ENCODE results near the gene ZDHHC3.
"Not testable (repeated sequence)": the region's sequence is repeated elsewhere in the genome, so short reads cannot be mapped to it uniquely, and the experiment has no call there.

Gene ZDHHC3

DNA sequence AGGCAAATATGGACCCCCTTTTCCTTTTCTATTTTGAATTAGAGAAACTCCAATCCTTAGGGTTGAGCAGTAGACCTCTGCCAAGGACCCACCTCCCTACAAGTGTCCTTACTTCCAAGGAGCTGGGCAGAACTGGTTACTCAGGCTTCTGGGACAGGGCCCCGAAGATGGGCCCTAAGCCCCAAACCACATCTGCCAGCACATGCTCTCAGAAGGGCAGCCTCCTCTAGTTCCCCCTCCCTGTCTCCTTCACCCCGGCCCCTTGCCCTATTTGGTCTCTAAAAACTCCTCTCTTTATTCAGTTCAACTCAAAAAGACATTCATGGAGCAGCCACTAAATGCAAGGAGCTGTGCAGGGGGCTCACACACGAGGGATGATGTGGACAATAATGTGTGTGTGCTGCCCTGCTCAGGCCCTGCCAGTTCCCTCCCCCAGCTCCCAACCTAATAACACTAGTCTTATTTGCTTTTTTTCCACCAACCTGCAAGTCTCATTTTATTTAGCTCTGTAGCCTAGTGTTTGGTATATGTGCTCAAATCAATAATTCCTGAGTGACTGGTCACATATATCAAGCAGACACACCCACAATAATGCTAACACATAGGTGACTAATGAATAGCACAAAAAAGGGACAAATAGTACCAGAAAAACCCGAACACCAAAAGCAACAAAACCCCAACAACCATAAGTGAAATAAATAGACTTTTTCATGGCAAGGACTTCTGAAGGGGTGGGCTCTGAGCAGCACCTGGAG, 12.2 kb downstream of the ZDHHC3 start:
- no peak for DNase-seq

DNA sequence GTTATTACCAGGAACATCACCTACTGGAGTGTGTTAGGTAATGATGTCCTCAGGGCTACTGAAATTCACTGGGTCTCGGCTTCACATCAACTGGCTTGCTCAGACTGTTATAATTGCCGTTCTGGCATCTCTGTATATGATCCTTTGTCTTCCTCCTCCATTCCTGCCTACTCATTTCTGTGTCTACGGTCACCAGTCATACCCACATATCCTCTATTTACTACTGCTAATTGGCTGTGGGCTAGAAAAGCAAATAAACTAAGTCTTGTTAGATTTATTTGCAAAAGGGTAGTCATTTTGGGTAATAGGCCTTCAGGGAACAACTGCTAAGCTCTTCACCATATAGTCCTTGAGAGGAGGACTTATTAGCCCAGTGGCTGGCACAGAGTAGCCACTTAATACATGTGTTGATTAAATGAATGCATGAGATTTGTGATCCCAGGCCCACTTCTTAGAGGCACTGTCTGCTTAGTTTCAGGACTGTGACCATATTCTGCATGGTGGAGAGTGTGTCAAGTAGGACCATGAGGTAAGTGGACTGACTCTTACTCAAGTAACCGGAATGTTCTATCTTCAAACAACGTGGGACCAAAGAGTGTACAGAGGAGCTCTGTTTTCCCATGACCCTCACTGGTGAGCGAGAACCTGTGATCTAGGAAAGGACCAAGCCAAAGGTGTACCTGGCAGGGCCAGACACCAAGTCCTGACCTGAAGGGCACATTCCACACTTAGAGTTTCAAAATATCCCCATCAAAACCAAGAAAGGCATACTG, 13.2 kb downstream of the ZDHHC3 start:
- DNase-seq: no peak

DNA sequence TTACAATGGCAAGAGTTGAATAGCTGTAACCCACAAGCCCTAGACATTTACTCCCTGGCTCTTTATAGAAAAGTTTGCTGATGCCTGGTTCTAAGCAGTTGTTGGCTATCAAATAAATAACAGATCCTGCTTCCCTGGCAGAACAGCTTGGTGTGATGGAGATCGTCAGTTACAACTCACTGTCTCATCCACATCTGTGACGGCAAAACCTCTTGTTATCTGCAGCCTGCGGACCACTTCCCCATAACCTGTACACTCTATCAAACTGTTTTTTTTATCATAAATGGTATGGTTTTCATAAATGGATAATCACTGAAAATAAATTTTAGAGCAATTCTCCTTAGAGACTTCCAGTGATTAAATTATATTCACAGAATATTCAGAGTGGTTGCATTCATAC, 14.1 kb downstream of the ZDHHC3 start:
- DNase-seq: no peak

DNA sequence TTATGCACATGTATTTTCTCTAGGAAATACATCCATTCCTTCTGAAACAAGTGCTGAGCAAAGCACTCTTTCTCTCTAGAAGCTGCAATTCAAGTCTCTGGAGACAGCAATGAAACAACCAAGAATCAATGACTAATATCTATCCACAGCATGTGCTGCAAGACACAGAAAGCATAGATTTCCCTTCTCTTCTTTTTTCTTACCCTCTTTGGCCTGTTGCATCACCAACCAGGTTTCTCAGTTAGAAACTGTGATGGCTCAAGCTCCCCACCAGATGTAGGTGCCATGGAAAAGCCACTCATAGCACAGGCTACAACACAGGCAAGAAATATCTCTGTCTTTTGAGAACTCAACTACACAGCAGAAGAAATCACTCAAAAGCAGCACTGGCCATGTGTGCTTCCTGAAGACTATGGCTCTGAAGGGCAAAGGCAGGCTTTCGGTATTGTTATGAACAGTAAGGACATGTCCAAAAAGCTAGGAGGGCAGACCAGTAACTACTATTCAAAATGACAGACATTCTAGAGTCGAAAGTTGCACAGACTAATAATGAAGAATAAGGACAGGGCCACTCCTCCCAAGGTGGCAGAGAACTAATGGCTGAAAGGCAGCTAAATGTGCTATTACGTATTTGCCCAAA, 15.5 kb downstream of the ZDHHC3 start:
- DNase-seq: no peak

- DNase-seq: no peak
These were observed 17.6 kb downstream of the ZDHHC3 start for GRCh38 chr3:44958386-44958785.

GRCh38 chr3:44957986-44958385, 18.0 kb downstream of the ZDHHC3 start:
- DNase-seq: no peak

GRCh38 chr3:44955917-44956316, 20.1 kb downstream of the ZDHHC3 start:
- no peak for DNase-seq

DNA sequence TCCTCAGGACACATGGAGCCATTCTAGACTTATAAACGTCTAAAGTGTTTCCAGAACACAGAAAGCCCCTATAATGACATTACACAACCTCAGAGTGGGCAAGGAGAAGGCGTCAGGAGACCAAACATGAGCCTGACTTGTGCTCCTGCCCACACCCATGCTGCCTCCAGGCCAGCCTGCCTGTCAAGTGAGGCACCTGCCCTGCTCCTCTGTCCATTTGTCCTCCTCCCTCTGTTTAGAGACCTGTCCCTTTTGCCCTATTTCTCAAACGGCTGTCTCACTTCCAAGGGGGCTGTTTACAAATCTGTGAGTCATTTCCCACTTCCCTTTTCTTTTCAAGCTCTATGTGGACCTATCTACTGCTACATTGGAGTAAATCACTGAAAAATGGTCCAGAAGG, 21.0 kb downstream of the ZDHHC3 start:
- no peak for DNase-seq

DNA sequence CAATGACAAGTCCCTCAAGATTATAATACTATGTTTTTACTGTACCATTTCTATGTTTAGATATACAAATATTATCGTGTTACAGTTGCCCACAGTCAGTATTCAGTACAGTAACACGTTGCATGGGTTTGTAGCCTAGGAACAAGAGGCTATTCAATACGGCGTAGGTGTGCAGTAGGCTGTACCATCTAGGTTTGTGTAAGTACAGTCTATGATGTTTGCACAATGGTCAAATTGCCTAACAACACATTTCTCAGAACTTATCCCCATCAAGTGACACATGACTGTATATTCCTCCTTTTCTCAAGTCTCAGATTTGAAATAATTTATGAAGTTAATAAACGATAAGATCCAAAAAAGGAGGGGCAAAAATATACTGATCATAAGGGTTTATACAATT, 21.7 kb downstream of the ZDHHC3 start:
- no peak for DNase-seq

- DNase-seq: no peak
These were observed 23.3 kb downstream of the ZDHHC3 start for GRCh38 chr3:44952689-44953088.

- no peak for DNase-seq
These were observed 25.7 kb downstream of the ZDHHC3 start for GRCh38 chr3:44950275-44950734.

DNA sequence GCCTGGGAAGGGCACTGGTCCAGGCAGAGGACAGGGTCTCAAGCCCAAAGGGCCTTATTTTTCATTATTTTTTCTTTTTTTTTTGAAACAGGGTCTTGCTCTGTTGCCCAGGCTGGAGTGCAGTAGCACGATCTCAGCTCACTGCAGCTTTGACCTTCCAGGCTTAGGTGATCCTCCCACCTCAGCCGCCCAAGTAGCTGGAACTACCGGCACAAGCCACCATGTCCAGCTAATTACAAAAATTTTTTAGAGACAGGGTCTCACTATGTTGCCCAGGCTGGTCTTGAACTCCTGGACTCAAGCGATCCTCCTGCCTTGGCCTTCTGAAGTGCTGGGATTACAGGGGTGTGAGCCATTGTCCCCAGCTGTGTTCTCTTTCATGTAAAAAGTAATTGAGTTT, 26.2 kb downstream of the ZDHHC3 start:
- DNase-seq: not testable (repeated sequence)

DNA sequence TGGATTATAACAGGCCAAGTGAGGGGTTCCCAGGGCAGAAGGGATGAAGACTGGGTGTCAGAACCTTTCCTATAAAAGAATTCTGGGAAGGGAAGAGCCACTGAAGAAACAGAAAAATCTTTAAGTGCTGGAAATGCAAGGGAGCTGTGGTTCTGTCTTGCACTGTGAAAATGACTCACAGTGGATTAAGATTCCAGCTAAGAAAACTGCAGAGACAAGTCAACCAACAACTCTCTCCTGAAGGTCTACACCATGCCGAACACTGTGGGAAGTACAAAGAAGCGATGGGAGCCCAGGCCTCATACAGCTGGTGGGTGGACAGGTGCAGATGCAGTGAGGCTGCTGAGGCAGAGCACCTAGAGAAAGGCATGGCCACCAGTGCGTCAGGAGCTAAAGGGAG, 27.7 kb downstream of the ZDHHC3 start:
- DNase-seq: no peak

DNA sequence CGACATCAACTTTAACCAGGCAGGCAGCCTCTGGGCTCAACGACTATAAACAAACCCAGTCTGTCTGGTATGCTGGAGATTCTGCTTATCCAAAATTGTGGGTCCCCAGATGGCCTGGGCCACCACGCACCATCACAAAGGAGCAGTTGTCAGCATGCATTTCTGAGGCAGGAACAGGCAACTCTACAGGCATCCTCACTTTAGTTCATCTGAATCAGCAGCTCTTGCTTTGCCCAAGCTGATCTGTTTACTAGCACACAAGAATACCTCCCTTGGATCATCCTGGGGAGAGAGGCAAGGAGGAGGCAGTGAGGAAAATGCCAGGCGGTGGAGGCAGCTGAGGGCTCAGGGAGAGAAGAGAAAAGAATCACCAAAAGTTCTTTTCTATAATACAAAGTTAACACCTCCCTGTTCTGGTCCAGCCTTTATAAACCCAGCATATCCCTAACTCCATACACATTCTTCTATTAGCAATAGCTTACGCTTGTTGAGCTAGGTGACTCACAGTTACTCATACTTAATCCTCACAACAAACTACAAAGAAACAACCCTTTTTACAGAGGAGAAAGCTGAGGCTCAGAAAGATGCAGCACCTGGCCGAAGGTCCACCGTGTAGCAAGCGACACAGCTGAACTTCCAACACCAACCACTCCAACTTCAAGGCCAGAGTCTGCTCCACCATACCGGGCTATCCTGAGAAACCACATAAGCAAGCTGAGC, 33.6 kb downstream of the ZDHHC3 start:
- DNase-seq: no peak

GRCh38 chr3:44939581-44940036, 36.4 kb downstream of the ZDHHC3 start:
- no peak for DNase-seq

GRCh38 chr3:44932986-44933944, 42.7 kb downstream of the ZDHHC3 start:
- no peak for DNase-seq

DNA sequence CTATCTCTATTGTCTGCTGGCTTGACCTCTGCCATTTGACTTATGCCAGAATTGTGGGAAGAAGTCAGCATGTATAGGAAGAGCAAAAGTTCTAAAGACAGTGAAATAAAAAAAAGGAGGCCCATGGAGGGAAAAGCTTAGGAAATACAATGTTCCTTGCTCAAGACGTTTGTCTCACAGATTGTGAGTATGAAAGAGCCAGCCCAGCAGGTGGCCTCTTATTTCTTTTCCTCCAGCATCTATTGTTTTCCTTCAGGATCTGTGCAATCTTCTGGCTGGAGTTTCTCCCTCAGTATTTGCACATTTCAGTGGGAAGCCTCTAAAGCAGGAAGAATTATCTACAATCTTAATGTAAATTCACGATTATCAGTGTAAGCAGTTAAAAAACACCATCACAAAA, 43.7 kb downstream of the ZDHHC3 start:
- no peak for DNase-seq

DNA sequence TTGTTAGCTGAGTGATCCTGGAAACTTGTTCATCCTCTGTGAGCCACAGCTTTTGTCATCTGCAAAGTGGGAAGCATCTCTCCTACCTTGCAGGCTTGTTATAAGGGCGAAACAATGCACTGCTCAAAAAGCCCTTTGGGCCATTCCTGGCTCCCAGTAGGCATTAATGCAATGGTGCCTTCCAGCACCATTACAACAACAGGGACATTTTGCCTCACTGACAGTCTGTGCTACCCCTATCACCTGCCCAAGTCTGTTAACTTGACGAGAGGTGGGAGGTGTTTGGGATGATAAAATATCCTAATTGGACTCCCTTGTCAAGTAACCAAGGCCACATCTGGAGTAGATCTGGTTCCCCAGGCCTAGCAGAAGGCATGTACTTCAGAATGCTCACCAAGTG, 44.2 kb downstream of the ZDHHC3 start:
- no peak for DNase-seq

GRCh38 chr3:44930911-44931310, 45.1 kb downstream of the ZDHHC3 start:
- DNase-seq: no peak

DNA sequence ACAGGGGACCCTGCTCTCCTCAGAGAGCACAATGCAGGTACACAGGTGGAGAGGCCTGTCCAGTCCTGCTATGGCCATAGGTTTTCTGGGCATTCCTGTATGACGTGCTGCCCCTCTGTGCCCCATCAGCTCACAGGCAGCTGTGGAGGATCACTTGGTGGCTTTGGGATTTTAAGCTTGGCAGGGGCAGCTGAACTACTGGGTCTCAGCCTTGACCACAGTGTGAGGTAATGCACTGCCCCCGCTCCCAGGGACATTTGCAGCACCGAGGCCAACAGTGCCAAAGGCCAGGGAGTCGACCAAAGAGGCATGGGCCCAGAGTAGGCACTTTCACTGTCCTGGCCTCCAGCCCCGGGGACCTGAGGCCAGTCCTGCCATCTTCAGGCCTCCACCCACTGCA, 46.2 kb downstream of the ZDHHC3 start:
- no peak for DNase-seq

DNA sequence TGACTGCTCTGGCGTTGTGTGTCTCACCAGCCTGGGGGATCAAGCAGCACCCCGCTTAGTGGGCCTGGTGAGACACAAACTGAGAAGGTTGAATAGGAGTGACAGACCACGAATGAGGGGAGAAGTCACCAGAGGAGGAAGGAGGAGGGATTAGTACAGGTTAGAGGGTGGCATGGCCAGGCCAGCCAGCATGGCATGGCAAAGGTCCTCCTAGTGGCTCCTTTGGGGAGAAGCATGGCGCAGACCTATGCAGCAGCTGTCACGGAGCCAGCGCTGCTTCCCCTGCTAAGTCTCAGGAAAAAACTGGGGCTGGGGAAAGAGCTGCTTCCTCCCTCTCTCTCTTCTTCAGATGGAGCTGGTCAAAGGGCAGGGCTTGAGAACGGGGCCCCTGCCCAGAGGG, 48.6 kb downstream of the ZDHHC3 start:
- no peak for DNase-seq

DNA sequence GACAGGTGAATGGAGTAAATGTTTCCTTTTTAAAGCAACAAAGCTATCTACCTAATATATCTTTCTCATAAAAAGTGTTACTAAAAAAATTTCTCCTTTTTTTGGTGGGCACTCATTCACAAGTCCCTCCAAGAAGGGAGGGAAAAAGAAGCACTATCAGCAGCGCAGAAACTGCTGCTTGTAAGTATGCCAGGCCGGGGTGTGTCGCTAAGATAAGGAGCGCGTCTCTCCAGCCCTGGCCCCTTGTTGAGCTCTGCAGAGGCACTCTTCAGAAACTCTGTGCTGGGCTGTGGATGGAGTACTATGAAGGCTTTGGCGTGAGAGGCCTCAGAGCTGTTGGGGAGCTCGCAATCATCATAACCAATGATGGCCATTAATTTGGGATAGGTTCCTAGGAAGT, 49.1 kb downstream of the ZDHHC3 start:
- no peak for DNase-seq

Measured in CD4-positive, alpha-beta T cell treated with Interleukin-6 for 4 hours (primary cell).